ENCODE results near the gene SAFB. TPM values are rescaled to one million over a fixed set of nuclear protein-coding genes. Genes with fewer than 3 reads are reported as not detected.

Gene SAFB
- total and polyA plus RNA-seq, 2 of the 13 experiments (the other 11 are each of a cell fraction or from before 2014, with no cell fraction given), result 21.0 to 28.4 TPM

DNA sequence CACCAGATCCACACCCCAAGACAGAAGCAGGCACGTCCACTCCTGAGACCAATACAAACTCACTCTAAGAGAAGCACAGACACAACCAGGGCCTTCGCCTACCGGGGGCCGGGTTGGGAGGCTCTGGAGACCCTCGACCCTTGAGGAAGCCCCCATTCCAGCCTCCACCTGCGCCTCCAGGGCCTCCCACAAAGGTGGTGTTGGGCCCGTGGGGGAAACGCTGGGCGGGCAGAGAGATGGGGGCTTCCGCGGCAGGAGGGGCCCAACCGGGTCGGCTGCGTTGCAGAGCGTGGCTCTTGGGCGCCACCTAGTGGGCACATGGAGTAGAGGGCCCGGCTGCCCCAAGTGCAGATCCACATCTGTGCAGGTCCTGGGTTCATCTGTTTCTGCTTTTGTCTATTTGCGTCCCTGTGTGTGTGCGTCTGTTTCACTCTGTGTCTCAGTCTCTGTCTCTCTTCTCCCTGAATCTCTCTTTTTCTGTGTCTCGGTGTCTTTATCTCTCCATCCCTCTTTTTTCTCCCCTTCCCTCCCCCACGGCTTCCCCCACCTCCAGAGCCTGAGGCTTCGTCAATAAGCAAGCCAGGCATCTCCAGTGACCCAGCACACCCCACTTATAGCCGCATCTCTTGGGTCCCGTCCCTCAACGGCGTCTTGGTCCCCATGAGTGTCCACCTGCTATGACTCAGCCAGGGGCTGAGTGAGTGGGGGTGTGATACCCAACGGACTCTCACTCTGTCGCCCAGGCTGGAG, 44.6 kb upstream of the SAFB start (continued):
- no peak for TF ChIP-seq ZKSCAN5 (CRISPR knock-in tag; IDR thresholded peaks at IDR 0.05)
- TF ChIP-seq NFIC (IDR thresholded peaks at IDR 0.05; ENCODE audit: low read length), result no peak
- no peak for TF ChIP-seq ZNF615 (CRISPR knock-in tag; IDR thresholded peaks at IDR 0.05; ENCODE audit: borderline replicate concordance)
- TF ChIP-seq ZNF652 (CRISPR knock-in tag; IDR thresholded peaks at IDR 0.05; ENCODE audit: borderline replicate concordance, low read depth), result no peak
- no peak for TF ChIP-seq ZNF598 (CRISPR knock-in tag; IDR thresholded peaks at IDR 0.05; ENCODE audit: borderline replicate concordance)
- TF ChIP-seq, protein P1, sequence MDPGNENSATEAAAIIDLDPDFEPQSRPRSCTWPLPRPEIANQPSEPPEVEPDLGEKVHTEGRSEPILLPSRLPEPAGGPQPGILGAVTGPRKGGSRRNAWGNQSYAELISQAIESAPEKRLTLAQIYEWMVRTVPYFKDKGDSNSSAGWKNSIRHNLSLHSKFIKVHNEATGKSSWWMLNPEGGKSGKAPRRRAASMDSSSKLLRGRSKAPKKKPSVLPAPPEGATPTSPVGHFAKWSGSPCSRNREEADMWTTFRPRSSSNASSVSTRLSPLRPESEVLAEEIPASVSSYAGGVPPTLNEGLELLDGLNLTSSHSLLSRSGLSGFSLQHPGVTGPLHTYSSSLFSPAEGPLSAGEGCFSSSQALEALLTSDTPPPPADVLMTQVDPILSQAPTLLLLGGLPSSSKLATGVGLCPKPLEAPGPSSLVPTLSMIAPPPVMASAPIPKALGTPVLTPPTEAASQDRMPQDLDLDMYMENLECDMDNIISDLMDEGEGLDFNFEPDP (CRISPR knock-in tag; conservative IDR thresholded peaks at IDR 0.05), result no peak
- no peak for TF ChIP-seq ZNF3 (CRISPR knock-in tag; IDR thresholded peaks at IDR 0.05)
- TF ChIP-seq, protein P2, sequence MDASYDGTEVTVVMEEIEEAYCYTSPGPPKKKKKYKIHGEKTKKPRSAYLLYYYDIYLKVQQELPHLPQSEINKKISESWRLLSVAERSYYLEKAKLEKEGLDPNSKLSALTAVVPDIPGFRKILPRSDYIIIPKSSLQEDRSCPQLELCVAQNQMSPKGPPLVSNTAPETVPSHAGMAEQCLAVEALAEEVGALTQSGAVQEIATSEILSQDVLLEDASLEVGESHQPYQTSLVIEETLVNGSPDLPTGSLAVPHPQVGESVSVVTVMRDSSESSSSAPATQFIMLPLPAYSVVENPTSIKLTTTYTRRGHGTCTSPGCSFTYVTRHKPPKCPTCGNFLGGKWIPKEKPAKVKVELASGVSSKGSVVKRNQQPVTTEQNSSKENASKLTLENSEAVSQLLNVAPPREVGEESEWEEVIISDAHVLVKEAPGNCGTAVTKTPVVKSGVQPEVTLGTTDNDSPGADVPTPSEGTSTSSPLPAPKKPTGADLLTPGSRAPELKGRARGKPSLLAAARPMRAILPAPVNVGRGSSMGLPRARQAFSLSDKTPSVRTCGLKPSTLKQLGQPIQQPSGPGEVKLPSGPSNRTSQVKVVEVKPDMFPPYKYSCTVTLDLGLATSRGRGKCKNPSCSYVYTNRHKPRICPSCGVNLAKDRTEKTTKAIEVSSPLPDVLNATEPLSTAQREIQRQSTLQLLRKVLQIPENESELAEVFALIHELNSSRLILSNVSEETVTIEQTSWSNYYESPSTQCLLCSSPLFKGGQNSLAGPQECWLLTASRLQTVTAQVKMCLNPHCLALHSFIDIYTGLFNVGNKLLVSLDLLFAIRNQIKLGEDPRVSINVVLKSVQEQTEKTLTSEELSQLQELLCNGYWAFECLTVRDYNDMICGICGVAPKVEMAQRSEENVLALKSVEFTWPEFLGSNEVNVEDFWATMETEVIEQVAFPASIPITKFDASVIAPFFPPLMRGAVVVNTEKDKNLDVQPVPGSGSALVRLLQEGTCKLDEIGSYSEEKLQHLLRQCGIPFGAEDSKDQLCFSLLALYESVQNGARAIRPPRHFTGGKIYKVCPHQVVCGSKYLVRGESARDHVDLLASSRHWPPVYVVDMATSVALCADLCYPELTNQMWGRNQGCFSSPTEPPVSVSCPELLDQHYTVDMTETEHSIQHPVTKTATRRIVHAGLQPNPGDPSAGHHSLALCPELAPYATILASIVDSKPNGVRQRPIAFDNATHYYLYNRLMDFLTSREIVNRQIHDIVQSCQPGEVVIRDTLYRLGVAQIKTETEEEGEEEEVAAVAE (CRISPR knock-in tag; IDR thresholded peaks at IDR 0.05; ENCODE audit: borderline replicate concordance), result no peak
- TF ChIP-seq KAT2B (IDR thresholded peaks at IDR 0.05; ENCODE audit: borderline replicate concordance, low read depth, low read length), result no peak
- TF ChIP-seq RARG (CRISPR knock-in tag; IDR thresholded peaks at IDR 0.05; ENCODE audit: low read depth), result no peak
- TF ChIP-seq ZNF558 (CRISPR knock-in tag; IDR thresholded peaks at IDR 0.05; ENCODE audit: borderline replicate concordance), result no peak
- TF ChIP-seq, protein P3, sequence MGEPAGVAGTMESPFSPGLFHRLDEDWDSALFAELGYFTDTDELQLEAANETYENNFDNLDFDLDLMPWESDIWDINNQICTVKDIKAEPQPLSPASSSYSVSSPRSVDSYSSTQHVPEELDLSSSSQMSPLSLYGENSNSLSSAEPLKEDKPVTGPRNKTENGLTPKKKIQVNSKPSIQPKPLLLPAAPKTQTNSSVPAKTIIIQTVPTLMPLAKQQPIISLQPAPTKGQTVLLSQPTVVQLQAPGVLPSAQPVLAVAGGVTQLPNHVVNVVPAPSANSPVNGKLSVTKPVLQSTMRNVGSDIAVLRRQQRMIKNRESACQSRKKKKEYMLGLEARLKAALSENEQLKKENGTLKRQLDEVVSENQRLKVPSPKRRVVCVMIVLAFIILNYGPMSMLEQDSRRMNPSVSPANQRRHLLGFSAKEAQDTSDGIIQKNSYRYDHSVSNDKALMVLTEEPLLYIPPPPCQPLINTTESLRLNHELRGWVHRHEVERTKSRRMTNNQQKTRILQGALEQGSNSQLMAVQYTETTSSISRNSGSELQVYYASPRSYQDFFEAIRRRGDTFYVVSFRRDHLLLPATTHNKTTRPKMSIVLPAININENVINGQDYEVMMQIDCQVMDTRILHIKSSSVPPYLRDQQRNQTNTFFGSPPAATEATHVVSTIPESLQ (CRISPR knock-in tag; conservative IDR thresholded peaks at IDR 0.05), result no peak
- TF ChIP-seq PAWR (CRISPR knock-in tag; IDR thresholded peaks at IDR 0.05; ENCODE audit: borderline replicate concordance), result no peak
- TF ChIP-seq, protein P4, sequence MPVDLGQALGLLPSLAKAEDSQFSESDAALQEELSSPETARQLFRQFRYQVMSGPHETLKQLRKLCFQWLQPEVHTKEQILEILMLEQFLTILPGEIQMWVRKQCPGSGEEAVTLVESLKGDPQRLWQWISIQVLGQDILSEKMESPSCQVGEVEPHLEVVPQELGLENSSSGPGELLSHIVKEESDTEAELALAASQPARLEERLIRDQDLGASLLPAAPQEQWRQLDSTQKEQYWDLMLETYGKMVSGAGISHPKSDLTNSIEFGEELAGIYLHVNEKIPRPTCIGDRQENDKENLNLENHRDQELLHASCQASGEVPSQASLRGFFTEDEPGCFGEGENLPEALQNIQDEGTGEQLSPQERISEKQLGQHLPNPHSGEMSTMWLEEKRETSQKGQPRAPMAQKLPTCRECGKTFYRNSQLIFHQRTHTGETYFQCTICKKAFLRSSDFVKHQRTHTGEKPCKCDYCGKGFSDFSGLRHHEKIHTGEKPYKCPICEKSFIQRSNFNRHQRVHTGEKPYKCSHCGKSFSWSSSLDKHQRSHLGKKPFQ (CRISPR knock-in tag; IDR thresholded peaks at IDR 0.05; ENCODE audit: insufficient replicate concordance), result no peak
- no peak for TF ChIP-seq ZNF557 (CRISPR knock-in tag; IDR thresholded peaks at IDR 0.05)
- TF ChIP-seq ZNF441 (CRISPR knock-in tag; IDR thresholded peaks at IDR 0.05; ENCODE audit: borderline replicate concordance), result no peak
- no peak for TF ChIP-seq MYNN (CRISPR knock-in tag; IDR thresholded peaks at IDR 0.05; ENCODE audit: low read depth)
- TF ChIP-seq JUNB (CRISPR knock-in tag; IDR thresholded peaks at IDR 0.05; ENCODE audit: borderline replicate concordance), result no peak
- TF ChIP-seq GATA4 (IDR thresholded peaks at IDR 0.05; ENCODE audit: borderline replicate concordance, low read depth), result no peak
